ENCODE results near the gene PKD2.

Gene PKD2

DNA sequence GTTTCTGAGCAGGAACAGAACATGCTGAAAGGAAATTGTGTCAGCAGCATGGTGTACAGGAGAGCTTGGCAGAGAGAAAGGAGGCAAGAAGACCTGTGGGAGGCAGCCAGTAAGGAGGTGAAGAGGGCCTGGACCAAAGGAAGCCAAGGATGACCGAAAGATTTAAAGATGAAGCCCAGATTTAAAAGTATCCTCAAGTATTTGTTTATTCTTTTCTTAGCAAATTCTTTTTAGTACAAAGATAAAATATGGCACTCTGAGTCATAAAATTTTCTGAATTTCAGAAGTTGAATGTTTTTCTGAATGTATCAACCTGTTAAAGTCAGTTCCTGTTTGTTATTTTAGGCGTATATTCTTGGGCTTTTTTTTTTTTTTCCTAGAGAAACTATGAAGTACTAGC, 3.5 kb downstream of the PKD2 start:
- H4K20me1 ChIP-seq (ENCODE audit: insufficient read depth): peaks cover 11% of the 10 kb centered on the region; the same call in 1 of the 2 replicates
- peaks cover 26% of the 10 kb centered on the region for H3K4me1 ChIP-seq (ENCODE audit: low read depth, poor library complexity, severe bottlenecking)
- TF ChIP-seq, protein P1, sequence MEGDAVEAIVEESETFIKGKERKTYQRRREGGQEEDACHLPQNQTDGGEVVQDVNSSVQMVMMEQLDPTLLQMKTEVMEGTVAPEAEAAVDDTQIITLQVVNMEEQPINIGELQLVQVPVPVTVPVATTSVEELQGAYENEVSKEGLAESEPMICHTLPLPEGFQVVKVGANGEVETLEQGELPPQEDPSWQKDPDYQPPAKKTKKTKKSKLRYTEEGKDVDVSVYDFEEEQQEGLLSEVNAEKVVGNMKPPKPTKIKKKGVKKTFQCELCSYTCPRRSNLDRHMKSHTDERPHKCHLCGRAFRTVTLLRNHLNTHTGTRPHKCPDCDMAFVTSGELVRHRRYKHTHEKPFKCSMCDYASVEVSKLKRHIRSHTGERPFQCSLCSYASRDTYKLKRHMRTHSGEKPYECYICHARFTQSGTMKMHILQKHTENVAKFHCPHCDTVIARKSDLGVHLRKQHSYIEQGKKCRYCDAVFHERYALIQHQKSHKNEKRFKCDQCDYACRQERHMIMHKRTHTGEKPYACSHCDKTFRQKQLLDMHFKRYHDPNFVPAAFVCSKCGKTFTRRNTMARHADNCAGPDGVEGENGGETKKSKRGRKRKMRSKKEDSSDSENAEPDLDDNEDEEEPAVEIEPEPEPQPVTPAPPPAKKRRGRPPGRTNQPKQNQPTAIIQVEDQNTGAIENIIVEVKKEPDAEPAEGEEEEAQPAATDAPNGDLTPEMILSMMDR (conservative IDR thresholded peaks at IDR 0.05; ENCODE audit: low read depth, low read length): no peak
- H3K9ac ChIP-seq: no peak overlapping the region
- H3K4me2 ChIP-seq: peak overlapping the region; percentile 36; the same call in 1 of the 2 replicates
- H3K27me3 ChIP-seq (ENCODE audit: insufficient read depth, low read depth): peaks cover 7% of the 10 kb centered on the region; the same call in 1 of the 2 replicates
- peaks cover 48% of the 10 kb centered on the region for H3K79me2 ChIP-seq (ENCODE audit: insufficient read depth, low read depth)
- no peak overlapping the region for H3K27ac ChIP-seq
- H3K4me3 ChIP-seq (IDR thresholded peaks at IDR 0.05; ENCODE audit: insufficient read depth, low read depth, low read length): no peak overlapping the region
- no peaks in the 10 kb centered on the region for H3K36me3 ChIP-seq (ENCODE audit: insufficient read depth)
- no peak overlapping the region for H2AFZ ChIP-seq (ENCODE audit: low read depth)

DNA sequence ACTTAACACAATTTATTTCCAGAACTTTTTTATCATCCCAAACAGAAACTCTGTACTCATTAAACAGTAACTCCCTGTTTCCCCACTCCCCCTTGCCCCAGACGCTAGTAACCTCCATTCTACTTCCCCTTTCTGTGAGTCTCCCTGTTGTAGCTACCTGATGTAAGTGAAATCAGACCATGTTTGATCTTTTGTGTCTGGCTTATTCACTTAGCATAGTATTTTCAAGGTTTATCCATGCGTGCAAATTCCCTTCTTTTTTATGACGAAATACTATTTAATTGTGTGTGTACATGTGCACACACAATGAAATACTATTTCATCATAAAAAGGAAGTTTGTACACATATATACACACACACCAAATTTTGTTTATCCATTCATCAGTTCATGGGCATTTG, 5.2 kb downstream of the PKD2 start:
- Histone ChIP-seq H3K79me2 (ENCODE audit: insufficient read depth, low read depth) (peaks cover 52% of the 10 kb centered on the region), H3K4me3 (IDR thresholded peaks at IDR 0.05; ENCODE audit: insufficient read depth, low read depth, low read length) (no peak overlapping the region), H3K36me3 (ENCODE audit: insufficient read depth) (no peaks in the 10 kb centered on the region), H3K4me2 (no peak overlapping the region), H2AFZ (ENCODE audit: low read depth) (no peak overlapping the region), H3K27me3 (ENCODE audit: insufficient read depth, low read depth) (no peaks in the 10 kb centered on the region), H3K9ac (no peak overlapping the region), H3K27ac (no peak overlapping the region), H4K20me1 (ENCODE audit: insufficient read depth) (peaks cover 11% of the 10 kb centered on the region; the same call in 1 of the 2 replicates), H3K4me1 (ENCODE audit: low read depth, poor library complexity, severe bottlenecking) (peaks cover 26% of the 10 kb centered on the region)
- TF ChIP-seq, protein P1 (conservative IDR thresholded peaks at IDR 0.05; ENCODE audit: low read depth, low read length): no peak

DNA sequence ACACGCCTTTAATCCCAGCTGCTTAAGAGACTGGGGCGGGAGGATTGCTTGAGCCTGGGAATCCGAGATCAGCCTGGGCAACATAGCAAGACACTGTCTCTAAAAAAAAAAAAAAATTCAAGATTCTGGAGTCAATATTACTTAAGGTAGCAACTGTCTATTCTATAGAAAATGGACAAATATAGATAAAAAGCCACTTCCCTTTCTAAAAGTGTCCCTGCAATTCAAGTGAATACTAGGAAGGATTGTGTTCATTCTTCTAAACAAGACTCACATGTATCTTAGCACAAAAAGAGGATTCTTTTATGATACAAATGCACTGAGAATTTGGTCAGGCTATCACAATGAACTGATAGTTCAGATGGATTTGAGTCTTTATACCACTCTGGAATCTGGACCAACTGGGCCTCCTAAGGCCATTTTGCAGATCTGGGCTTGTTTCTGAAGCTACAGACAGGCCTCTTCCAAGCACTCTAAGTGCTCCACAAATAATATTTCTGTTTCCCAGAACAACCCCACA, 7.0 kb downstream of the PKD2 start:
- Histone ChIP-seq H3K4me2 (no peak overlapping the region), H3K4me3 (IDR thresholded peaks at IDR 0.05; ENCODE audit: insufficient read depth, low read depth, low read length) (no peak overlapping the region), H3K79me2 (ENCODE audit: insufficient read depth, low read depth) (peaks cover 43% of the 10 kb centered on the region), H3K36me3 (ENCODE audit: insufficient read depth) (no peaks in the 10 kb centered on the region), H3K27me3 (ENCODE audit: insufficient read depth, low read depth) (no peaks in the 10 kb centered on the region), H3K27ac (no peak overlapping the region), H3K4me1 (ENCODE audit: low read depth, poor library complexity, severe bottlenecking) (peaks cover 17% of the 10 kb centered on the region), H3K9ac (no peak overlapping the region), H4K20me1 (ENCODE audit: insufficient read depth) (0 out of 2 replicates have a peak, but pooled peaks cover 2% of the 10 kb centered on the region), H2AFZ (ENCODE audit: low read depth) (no peak overlapping the region)
- TF ChIP-seq, protein P1 (conservative IDR thresholded peaks at IDR 0.05; ENCODE audit: low read depth, low read length): no peak

DNA sequence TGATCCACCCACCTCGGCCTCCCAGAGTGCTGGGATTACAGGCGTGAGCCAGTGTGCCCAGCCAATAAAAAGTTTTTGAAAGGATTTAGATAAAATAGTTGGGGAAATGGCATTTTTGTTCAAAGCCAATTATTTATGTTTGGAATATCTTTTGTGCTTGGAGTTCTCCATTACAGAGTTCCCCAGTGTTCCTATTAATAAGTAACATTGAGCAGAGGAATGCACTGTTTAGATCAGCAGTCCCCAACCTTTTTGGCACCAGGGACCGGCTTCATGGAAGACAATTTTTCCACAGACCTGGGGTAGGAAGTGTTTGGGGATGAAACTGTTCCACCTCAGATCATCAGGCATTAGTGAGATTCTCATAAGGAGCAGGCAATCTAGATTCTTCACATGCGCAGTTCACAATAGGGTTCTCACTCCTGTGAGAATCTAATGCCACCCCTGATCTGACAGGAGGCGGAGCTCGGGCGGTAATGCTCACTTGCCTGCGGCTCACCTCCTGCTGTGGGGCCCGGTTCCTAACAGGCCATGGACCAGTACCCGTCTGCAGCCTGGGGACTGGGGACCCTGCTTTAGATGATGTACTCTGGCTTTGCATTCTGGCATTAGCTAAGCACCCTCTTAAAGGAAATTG, 8.3 kb downstream of the PKD2 start:
- H3K4me2 ChIP-seq: no peak overlapping the region
- H3K4me3 ChIP-seq (IDR thresholded peaks at IDR 0.05; ENCODE audit: insufficient read depth, low read depth, low read length): no peak overlapping the region
- H4K20me1 ChIP-seq (ENCODE audit: insufficient read depth): no peaks in the 10 kb centered on the region
- H2AFZ ChIP-seq (ENCODE audit: low read depth): no peak overlapping the region
- H3K4me1 ChIP-seq (ENCODE audit: low read depth, poor library complexity, severe bottlenecking): peaks cover 3% of the 10 kb centered on the region
- no peaks in the 10 kb centered on the region for H3K27me3 ChIP-seq (ENCODE audit: insufficient read depth, low read depth)
- H3K36me3 ChIP-seq (ENCODE audit: insufficient read depth): no peaks in the 10 kb centered on the region; the same call in 1 of the 2 replicates
- TF ChIP-seq, protein P1 (conservative IDR thresholded peaks at IDR 0.05; ENCODE audit: low read depth, low read length): no peak
- H3K79me2 ChIP-seq (ENCODE audit: insufficient read depth, low read depth): peaks cover 35% of the 10 kb centered on the region
- H3K27ac ChIP-seq: no peak overlapping the region
- H3K9ac ChIP-seq: no peak overlapping the region
